CD4-positive, alpha-beta T cell treated with Interleukin-17A for 4 hours (primary cell): ENCODE results near the gene LIF.
"Not testable (repeated sequence)": the region's sequence is repeated elsewhere in the genome, so short reads cannot be mapped to it uniquely, and the experiment has no call there.

Source experiments
- DNase-seq: peaks from one replicate; pipeline ENCODE4 v3.0.0-alpha.2; 2020; ENCODE audit warnings: mixed read lengths

Gene LIF

GRCh38 chr22:30224161-30224857, 22.2 kb downstream of the LIF start:
- DNase-seq, result no peak

DNA sequence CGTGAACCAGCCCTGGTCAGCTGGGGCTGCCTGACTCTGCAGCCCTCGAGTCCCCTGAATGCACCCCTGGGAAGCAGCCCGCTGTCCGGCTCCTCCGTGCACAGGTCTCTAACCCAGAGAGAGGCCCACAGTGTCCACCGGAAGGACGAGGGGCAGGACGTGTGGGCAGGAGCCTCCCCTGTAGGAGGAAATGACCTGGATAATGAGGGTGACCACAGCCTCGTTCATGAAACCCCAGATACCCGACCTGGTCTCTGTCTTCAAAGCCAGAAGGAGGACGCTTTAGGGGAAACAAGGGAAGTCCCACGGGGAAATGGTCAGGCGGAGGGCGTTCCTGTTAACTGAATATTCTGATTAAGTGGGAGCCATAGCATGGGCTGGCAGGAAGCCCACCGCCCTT, 23.3 kb downstream of the LIF start:
- no peak for DNase-seq

- DNase-seq, result no peak
These were observed 24.2 kb downstream of the LIF start for GRCh38 chr22:30222321-30222720.

DNA sequence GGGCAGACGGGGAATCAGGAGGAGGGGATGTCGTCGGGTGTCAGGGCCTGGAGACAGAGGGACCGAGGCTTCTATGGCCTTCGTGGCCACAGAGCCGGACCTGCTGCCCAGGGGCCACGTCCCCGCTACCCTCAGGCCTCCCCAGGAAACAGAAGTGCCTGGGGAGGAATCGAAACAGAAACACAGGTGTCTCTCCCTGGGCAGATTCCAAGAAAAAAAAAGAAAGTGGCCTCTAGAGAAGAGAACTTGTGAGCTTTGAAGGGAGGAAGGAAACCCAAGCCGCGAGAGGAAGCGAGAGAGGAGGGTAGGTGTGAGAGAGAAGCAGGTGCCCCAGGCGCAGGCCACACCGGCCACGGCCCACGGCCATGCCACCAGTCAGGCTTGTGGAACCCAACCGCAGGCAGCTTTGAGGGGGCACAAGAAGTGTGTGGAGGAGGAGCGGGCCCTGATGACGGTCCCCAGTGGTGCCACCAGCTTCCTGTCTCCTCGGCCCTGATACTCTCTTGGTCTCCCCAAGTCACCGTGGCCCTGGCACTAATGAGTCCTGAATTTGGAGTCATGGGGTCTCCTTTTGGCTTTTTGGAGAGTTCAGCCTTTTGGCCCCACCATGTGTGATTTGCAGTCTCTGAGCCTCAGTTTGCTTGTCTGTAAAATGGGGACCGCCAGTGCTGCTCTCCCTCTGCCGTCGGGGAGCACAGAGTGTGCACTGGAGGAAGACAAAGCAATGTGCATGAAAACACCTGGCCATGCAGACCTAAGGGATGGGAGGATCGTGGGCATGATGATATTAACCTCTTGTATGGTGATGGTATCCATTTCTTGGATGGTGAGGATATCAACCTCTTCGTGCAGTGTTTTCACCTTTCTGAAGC, 25.2 kb downstream of the LIF start:
- peak; percentile 58 for DNase-seq

- DNase-seq, result peak; percentile 8
These were observed 26.1 kb downstream of the LIF start for GRCh38 chr22:30220338-30221012.

DNA sequence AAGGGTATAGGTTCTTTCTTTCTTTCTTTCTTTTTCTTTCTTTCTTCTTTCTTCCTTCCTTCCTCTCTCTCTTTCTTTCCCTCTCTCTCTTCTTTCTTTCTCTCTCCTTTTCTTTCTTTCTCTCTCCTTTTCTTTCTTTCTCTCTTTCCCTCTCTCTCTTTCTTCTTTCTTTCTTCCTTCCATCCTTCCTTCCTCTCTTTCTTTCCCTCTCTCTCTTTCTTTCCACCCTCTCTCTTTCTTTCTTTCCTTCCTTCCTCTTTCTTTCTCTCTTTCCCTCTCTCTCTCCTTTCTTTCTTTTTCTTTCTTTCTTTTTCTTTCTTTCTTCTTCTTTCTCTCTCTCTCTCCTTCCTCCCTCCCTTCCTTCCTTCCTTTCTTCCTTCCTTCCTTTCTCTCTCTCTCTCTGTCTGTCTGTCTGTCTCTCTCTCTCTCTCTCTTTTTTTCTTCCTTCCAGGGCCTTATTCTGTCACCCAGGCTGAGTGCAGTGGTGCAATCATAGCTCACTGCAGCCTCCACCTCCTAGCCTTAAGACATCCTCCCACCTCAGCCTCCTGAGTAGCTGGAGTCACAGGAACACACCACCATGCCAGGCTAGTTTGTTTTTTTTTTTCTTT, 26.8 kb downstream of the LIF start:
- no peak for DNase-seq

DNA sequence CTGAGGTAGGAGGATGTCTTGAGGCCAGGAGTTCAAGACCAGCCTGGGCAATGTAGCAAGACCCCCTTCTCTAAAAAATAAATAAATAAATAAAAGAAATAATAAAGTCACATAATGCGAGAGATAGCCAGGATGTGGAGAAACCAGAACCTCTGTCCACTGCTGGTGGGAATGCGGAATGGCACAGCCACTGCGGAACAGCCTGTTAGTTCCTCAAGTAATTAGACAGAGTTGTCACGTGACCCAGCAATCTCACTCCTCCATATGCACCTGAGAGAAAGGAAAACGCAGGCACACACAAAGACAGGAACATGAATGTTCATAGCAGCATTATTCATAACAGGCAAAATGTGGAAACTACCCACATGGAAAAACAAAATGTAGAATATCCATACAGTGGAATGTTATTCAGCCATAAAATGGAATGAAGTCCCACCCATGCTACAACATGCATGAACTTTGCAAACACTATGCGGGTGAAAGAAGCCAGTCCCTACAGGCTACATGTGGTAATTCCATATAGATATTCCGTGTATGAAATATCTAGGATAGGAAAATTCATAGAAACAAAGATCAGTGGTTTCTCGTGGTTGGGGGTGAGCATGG, 27.4 kb downstream of the LIF start:
- DNase-seq, result no peak

- DNase-seq, result no peak
These were observed 28.6 kb downstream of the LIF start for GRCh38 chr22:30217698-30218560.

DNA sequence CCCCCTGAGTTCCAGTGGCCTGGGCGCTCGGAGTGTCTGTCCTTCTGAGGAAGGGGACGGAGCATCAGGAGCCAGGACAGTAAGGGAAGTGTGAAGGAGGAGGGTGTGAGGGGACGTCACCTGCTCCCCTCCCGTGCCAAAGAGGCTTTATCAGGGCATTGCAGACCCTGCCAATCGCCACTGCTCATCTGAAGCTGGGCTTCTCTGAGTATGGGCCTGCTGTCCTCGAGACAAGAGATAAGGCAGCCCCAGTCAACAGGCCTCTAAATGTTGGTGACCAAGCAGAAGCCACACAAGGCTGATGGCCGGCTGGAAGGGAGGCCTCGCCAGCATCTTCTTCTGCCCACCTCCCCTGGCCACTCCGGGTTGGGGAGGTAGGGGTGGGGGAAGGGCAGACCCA, 29.8 kb downstream of the LIF start:
- DNase-seq, result no peak

- not testable (repeated sequence) for DNase-seq
These were observed 30.3 kb downstream of the LIF start for GRCh38 chr22:30216272-30216671.

GRCh38 chr22:30214703-30215407, 31.7 kb downstream of the LIF start:
- DNase-seq, result no peak

GRCh38 chr22:30212996-30213441, 33.5 kb downstream of the LIF start:
- no peak for DNase-seq

DNA sequence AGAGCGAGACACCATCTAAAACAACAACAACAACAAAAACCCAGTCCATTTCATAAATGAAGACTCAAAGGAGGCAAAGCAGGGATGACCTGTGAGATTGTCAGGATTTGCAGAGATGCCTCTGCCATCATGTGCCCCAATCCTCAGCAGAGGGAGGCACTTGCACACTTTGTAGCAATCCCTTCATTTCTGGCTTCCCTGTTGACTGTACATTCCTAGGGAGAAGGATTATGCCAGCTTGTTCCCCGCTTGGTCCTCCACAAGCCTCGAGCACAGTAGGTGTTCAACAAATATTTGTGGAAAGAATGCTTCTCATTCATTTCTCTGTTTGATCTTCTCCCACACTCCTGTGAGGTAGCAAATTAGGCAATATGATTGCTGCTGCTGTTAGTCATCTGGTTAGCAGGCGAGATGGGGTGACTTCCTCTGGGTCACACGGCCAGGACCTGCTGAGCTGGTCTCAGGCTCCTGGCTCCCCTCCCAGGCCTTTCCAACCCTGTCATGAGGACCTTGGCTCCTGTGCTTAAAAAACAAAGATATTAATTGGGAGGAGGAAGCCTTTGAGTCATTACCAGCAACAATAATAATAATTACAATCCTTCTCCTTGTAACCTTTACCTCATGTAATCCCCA, 34.1 kb downstream of the LIF start:
- DNase-seq, result no peak

DNA sequence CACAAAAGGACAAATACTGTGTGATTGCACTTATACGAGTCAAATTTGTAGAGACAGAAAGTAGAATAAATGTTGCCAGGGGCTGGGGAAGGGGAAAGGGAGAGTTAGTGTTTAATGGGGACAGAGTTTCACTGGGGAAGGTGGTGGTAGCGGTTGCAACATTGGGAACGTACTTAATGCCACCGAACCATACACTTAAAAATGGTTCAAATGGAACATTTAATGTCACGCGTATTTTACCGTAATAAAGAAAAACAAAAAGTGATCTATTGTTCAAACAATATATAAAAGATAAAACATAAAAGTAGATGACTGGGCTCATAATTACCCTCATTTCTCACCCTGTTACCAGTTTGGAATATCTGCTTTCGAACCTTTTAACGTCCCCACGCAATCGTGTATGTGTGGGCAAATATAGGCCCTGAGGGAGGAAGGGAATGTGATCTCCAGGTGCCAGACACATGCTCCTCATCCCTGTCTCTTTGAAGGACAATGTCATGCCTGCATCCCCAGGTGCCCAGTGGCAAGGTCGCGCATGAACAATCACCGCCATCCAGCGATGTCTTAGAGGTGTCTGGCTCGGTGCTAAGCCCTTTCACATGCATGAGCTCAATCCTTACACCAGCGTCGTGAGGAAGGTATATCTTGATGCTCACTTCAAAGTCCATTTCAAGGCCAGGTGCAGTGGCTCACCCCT, 35.3 kb downstream of the LIF start:
- DNase-seq, result no peak

- DNase-seq, result no peak
These were observed 36.2 kb downstream of the LIF start for GRCh38 chr22:30210235-30210909.

GRCh38 chr22:30209642-30210041, 36.9 kb downstream of the LIF start:
- DNase-seq, result no peak

GRCh38 chr22:30208631-30209603, 37.6 kb downstream of the LIF start:
- no peak for DNase-seq

GRCh38 chr22:30206944-30207343, 39.6 kb downstream of the LIF start:
- no peak for DNase-seq
